HEK293T (cell line): Measurements from ENCODE around the gene CPED1.

Experiments
- CTCF ChIA-PET: fragments of 350-600 bp; formaldehyde crosslinking; extraction: SDS; loops from one replicate; lab custom pipeline; 2021; ENCODE audit warnings: antibody characterized with exemption, inconsistent platforms; lab: Yijun Ruan, JAX
- POLR2A ChIA-PET: fragments of 350-600 bp; formaldehyde crosslinking; extraction: SDS; loops from one replicate; lab custom pipeline; 2020; ENCODE audit warnings: antibody characterized with exemption, inconsistent platforms; lab: Yijun Ruan, JAX
- DNase-seq: peaks from one replicate; pipeline ENCODE4 v3.0.0; 2012; ENCODE audit warnings: mixed read lengths; ENCODE audit errors: extremely low spot score
- ARNT ChIP-seq: fragments of 450-650 bp; IDR thresholded peaks from 2 replicates; pipeline ENCODE4 v1.6.1; 2017; ENCODE audit warnings: mild to moderate bottlenecking
- BHLHE40 ChIP-seq: fragments of 450-650 bp; IDR thresholded peaks from 2 replicates; pipeline ENCODE4 v1.6.1; 2016; ENCODE audit warnings: mild to moderate bottlenecking, moderate library complexity, borderline replicate concordance
- CTBP1 ChIP-seq: fragments of 450-650 bp; IDR thresholded peaks from 2 replicates; pipeline ENCODE4 v1.6.1; 2016; ENCODE audit warnings: borderline replicate concordance
- ELF4 ChIP-seq: fragments of 450-650 bp; IDR thresholded peaks from 2 replicates; pipeline ENCODE4 v1.6.1; 2017; ENCODE audit warnings: antibody characterized with exemption
- FOXA1 ChIP-seq: fragments of 450-650 bp; IDR thresholded peaks from 2 replicates; pipeline ENCODE4 v1.6.1; 2016; ENCODE audit warnings: mild to moderate bottlenecking
- FOXK2 ChIP-seq: fragments of 450-650 bp; IDR thresholded peaks from 2 replicates; pipeline ENCODE4 v1.6.1; 2016; ENCODE audit warnings: mild to moderate bottlenecking
- FOXM1 ChIP-seq: fragments of 450-650 bp; IDR thresholded peaks from 2 replicates; pipeline ENCODE4 v1.6.1; 2017; ENCODE audit warnings: mild to moderate bottlenecking, borderline replicate concordance
- HDGF ChIP-seq: fragments of 450-650 bp; IDR thresholded peaks from 2 replicates; pipeline ENCODE4 v1.6.1; 2017; ENCODE audit warnings: antibody characterized with exemption, borderline replicate concordance
- L3MBTL2 ChIP-seq: fragments of 450-650 bp; conservative IDR thresholded peaks from 2 replicates; pipeline ENCODE4 v1.6.1; 2016; ENCODE audit warnings: mild to moderate bottlenecking
- LEF1 ChIP-seq: fragments of 450-650 bp; IDR thresholded peaks from 2 replicates; pipeline ENCODE4 v1.6.1; 2017; ENCODE audit warnings: mild to moderate bottlenecking, borderline replicate concordance
- NFRKB ChIP-seq: fragments of 450-650 bp; IDR thresholded peaks from 2 replicates; pipeline ENCODE4 v1.6.1; 2016; ENCODE audit warnings: mild to moderate bottlenecking, moderate library complexity
- SP1 ChIP-seq: fragments of 450-650 bp; IDR thresholded peaks from 2 replicates; pipeline ENCODE4 v1.6.1; 2017
- SUZ12 ChIP-seq: fragments of 450-650 bp; IDR thresholded peaks from 2 replicates; pipeline ENCODE4 v1.6.1; 2016; ENCODE audit warnings: mild to moderate bottlenecking
- TARDBP ChIP-seq: fragments of 450-650 bp; IDR thresholded peaks from 2 replicates; pipeline ENCODE4 v1.6.1; 2016
- ZNF384 ChIP-seq: fragments of 450-650 bp; IDR thresholded peaks from 2 replicates; pipeline ENCODE4 v1.6.1; 2016
- TF ChIP-seq, protein P1 (sequence below): fragments of 450-650 bp; IDR thresholded peaks from 2 replicates; pipeline ENCODE4 v1.6.1; 2016

CPED1 gene

GRCh38 chr7:121334875-121335648 is 346.6 kb downstream of the CPED1 start:
- ChIA-PET POLR2A (no interaction called here), CTCF (no interaction called here)
- TF ChIP-seq HDGF: no peak
- TF ChIP-seq ELF4: no peak
- TF ChIP-seq L3MBTL2: no peak
- no peak for TF ChIP-seq BHLHE40
- no peak for TF ChIP-seq FOXA1
- no peak for TF ChIP-seq LEF1
- TF ChIP-seq TARDBP: no peak
- TF ChIP-seq FOXM1: no peak
- TF ChIP-seq, protein P1, sequence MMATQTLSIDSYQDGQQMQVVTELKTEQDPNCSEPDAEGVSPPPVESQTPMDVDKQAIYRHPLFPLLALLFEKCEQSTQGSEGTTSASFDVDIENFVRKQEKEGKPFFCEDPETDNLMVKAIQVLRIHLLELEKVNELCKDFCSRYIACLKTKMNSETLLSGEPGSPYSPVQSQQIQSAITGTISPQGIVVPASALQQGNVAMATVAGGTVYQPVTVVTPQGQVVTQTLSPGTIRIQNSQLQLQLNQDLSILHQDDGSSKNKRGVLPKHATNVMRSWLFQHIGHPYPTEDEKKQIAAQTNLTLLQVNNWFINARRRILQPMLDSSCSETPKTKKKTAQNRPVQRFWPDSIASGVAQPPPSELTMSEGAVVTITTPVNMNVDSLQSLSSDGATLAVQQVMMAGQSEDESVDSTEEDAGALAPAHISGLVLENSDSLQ: no peak
- TF ChIP-seq SP1: no peak
- TF ChIP-seq CTBP1: no peak
- no peak for TF ChIP-seq ZNF384
- no peak for TF ChIP-seq SUZ12
- no peak for TF ChIP-seq NFRKB
- TF ChIP-seq FOXK2: no peak
- no peak for TF ChIP-seq ARNT
- no peak for DNase-seq

GRCh38 chr7:121336579-121336978 is 348.1 kb downstream of the CPED1 start:
- ChIA-PET POLR2A (no interaction called here), CTCF (interaction anchor here (0.8 kb wide), 2 partner anchors 60 to 357 kb away, joined by 3 to 4 read pairs; no protein-coding TSS in a partner anchor)

DNA sequence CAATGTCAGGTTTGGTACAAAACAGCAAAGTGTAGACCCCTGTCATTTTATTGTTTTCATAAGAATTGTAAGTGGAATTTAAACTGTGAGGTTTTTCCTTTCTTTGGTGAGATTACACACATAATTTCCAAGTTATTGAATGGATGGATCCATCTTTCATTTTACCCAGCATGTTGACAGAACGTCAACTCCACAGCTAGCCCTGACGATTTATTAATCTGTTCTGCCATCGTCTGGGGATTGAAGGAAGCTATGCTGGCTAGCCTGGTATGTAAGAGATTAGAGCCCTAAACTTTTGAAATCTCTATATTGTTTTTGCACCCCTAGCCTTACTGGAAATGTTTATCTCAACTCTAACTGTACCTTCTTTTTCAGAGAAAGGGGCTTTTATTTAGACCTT is 348.9 kb downstream of the CPED1 start:
- DNase-seq: no peak
- no peak for TF ChIP-seq FOXM1
- TF ChIP-seq, protein P1: peak; percentile 48
- POLR2A ChIA-PET: no interaction called here
- CTCF ChIA-PET: no interaction called here

More at GRCh38 chr7:121336579-121336978, 348.1 kb downstream of the CPED1 start:
- TF ChIP-seq ELF4 (no peak), FOXM1 (no peak), LEF1 (no peak), SUZ12 (no peak), NFRKB (no peak), ZNF384 (no peak), FOXK2 (no peak), BHLHE40 (no peak), CTBP1 (peak; percentile 80; the same call in 1 of the 2 replicates), TARDBP (no peak), L3MBTL2 (no peak), FOXA1 (no peak), ARNT (0 out of 2 replicates have a peak, but pooled peaks have one; percentile 47)
- TF ChIP-seq, protein P1: peak; percentile 42; the same call in 1 of the 2 replicates
- DNase-seq: no peak

DNA sequence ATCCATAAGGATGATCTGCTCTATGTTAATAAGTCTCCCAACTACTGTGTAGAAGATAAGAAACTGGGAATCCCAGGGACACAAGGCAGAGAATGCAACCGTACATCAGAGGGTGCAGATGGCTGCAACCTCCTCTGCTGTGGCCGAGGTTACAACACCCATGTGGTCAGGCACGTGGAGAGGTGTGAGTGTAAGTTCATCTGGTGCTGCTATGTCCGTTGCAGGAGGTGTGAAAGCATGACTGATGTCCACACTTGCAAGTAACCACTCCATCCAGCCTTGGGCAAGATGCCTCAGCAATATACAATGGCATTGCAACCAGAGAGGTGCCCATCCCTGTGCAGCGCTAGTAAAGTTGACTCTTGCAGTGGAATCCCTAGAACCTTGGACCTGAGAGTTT is 350.6 kb downstream of the CPED1 start:
- POLR2A ChIA-PET: no interaction called here
- CTCF ChIA-PET: no interaction called here
- TF ChIP-seq FOXK2 (no peak), FOXA1 (no peak), L3MBTL2 (no peak)
- no peak for DNase-seq

- POLR2A ChIA-PET: no interaction called here
- CTCF ChIA-PET: no interaction called here
- DNase-seq: no peak
- TF ChIP-seq, protein P1: no peak
- TF ChIP-seq HDGF: no peak
- no peak for TF ChIP-seq CTBP1
- TF ChIP-seq FOXM1: no peak
- TF ChIP-seq FOXK2: no peak
- TF ChIP-seq ARNT: no peak
- no peak for TF ChIP-seq NFRKB
- TF ChIP-seq ZNF384: no peak
- TF ChIP-seq SUZ12: no peak
- TF ChIP-seq BHLHE40: no peak
- TF ChIP-seq TARDBP: no peak
- TF ChIP-seq ELF4: no peak
- no peak for TF ChIP-seq L3MBTL2
- TF ChIP-seq LEF1: no peak
- TF ChIP-seq SP1: no peak
- no peak for TF ChIP-seq FOXA1
Measured at GRCh38 chr7:121341933-121342332, 353.4 kb downstream of the CPED1 start.

DNA sequence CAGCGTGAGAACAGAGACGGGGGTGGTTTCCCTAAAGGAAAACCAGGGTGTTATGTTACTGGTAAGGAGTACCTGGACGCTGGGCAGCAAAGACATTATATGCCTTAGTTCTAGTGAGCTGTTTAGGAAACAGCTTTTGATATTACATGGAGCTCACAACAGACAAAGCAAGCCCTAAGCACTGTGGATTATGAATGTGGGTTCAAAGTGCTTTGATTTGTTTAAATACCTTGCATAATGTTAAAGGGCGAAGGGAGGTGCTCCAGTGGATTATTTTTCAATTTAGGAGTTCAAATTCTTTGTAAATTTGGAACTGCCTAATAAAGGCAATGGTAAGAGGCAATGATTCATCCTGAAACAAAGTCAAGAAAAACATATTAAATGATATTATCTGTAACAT is 354.1 kb downstream of the CPED1 start:
- TF ChIP-seq BHLHE40 (no peak), NFRKB (no peak), FOXA1 (no peak), L3MBTL2 (no peak)
- DNase-seq: no peak
- ChIA-PET CTCF (no interaction called here), POLR2A (no interaction called here)
